ENCODE results near the gene TMEM220.
"Not testable (repeated sequence)": the region's sequence is repeated elsewhere in the genome, so short reads cannot be mapped to it uniquely, and the experiment has no call there.

TMEM220 gene

DNA sequence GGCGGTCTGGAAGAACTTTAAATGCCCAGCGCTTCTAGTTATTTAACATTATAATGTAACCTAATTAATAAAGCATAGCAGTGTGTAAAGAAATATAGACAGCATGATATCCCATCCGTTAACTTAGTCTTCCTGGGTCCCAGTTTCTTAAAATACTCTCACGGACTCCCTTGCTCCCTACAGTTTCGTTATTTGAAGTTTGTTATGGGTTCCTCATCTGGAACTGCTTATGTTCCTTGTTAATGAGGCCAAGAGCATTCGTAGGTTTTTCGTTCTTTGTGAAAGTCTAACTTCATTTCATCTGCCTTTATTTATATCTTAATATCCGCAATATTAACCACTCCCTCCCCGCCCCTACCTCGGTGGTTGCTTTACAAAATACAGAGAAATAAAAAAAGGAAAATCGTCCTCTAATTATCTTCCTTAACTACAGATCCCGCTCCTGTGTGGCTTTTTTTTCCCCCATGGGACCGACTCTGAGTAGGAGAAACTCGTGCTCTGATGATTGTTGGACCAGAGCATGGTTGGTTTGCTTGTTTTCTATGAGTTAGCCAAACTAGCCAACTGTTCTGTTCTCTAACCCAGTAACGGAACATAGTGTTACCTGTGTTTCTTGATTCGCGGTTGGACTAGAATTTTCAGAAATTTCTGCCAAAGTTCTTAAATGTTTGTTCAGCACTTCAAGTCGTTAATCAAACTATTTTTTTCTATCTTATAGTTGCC lies 31.6 kb downstream of the TMEM220 start:
- CTCF ChIA-PET = no interaction called here
- 0% methylated on average over 4 of the region's 18 CpGs for WGBS (ENCODE audit: insufficient coverage)
- H3K4me1 ChIP-seq (ENCODE audit: control extremely low read depth in 1 of 4, control insufficient read depth in 4 of 4, insufficient read depth in 4 of 4, low read length in 3 of 4) = peaks cover 24 to 60% (median 48%) of the 10 kb centered on the region in 4 experiments
- H3K4me3 ChIP-seq (ENCODE audit: control insufficient read depth in 1 of 7, extremely low read depth in 1 of 7, insufficient read depth in 4 of 7, low read depth in 2 of 7, low read length in 6 of 7) = peak overlapping the region; percentile 86 to 100 (median 93)
- H3K9me3 ChIP-seq (ENCODE audit: control extremely low read depth in 1 of 5, control insufficient read depth in 4 of 5, insufficient read depth in 2 of 5, low read depth in 1 of 5, low read length in 4 of 5) = no peaks in the 10 kb centered on the region
- H3K36me3 ChIP-seq (ENCODE audit: control insufficient read depth in 4 of 4, insufficient read depth in 4 of 4, low read length in 3 of 4) = peaks cover 10 to 18% (median 13%) of the 10 kb centered on the region in 4 experiments
- DNase-seq = peak in 1 of 3 donors; percentile 16
- H3K27me3 ChIP-seq (replicated peaks in 2 of 5; ENCODE audit: control insufficient read depth in 4 of 5, insufficient read depth in 5 of 5, low read length in 4 of 5) = no peaks in the 10 kb centered on the region
- POLR2A ChIA-PET = no interaction called here
- peak overlapping the region; percentile 91 to 95 for H3K27ac ChIP-seq (ENCODE audit: insufficient read depth in 1 of 2, low read depth in 1 of 2, low read length in 2 of 2, poor library complexity in 1 of 2, severe bottlenecking in 2 of 2)

DNA sequence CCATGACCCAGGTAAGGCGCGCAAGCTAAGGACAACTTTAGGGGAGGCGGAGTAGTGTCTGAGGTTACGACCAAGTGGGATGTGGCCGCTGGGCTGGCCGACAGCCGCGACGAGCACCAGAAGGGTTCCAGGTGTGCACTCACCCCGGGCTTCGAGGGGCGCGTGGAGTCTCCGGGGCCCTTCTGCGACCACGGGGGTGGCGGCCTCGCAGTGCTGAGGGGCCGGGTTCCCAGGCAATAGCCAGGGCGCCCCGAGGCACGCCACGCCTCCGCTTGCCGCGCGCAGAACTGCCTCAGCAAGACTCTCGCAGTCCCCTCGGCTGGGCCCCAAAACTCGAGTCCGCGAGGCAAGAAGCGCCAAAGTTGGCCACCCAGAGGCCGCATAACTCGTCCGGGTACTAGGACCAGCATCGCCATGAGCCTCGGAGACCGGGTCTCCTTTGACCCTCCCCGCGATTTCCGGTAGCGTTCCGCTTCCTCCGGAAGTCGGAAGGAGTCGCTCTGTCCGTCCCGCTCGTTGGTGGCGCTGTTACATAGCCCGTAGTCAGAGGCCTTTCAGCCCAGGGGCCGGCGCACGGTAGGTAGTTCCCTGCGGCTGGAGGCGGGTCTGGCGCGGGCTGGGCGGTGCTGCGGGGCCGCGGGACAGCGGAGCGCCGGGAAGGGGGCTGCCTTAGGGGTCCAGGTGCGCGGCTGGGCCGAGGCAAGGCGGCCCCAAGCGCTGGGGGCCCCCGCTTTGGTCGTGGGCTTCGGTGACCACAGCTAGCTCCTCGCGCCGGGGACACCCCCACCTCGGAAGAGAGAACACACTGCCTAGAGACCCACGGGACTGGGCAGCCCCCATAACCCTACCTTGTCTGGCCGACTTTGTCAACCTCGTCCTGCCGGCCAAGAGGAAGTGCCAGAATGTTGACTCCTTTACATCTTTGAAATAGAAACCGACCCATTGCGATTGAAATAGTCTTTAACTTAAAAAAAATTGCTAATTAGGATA lies 32.4 kb downstream of the TMEM220 start, which contains the start of the genes ADPRM and SCO1:
TSS of gene ADPRM (plus strand) at position 503 of the 990 bp plus-strand sequence. CDS start 7,333 bp downstream, outside the sequence.
TSS of gene SCO1 (minus strand) at position 442 of the 990 bp plus-strand sequence. CDS start at position 416, 26 bp downstream.
- POLR2A ChIA-PET = no interaction called here
- peak; percentile 92 to 95 (median 94) for DNase-seq
- H3K9me3 ChIP-seq (ENCODE audit: control extremely low read depth in 1 of 5, control insufficient read depth in 4 of 5, insufficient read depth in 2 of 5, low read depth in 1 of 5, low read length in 4 of 5) = no peaks in the 10 kb centered on the region
- H3K27ac ChIP-seq (ENCODE audit: insufficient read depth in 1 of 2, low read depth in 1 of 2, low read length in 2 of 2, poor library complexity in 1 of 2, severe bottlenecking in 2 of 2) = peak within 1 kb of the TSS; percentile 91 to 95
- WGBS (ENCODE audit: insufficient coverage) = 0% methylated on average over 80 of the region's 84 CpGs
- peaks cover 20 to 51% (median 43%) of the 10 kb centered on the region in 4 experiments for H3K4me1 ChIP-seq (ENCODE audit: control extremely low read depth in 1 of 4, control insufficient read depth in 4 of 4, insufficient read depth in 4 of 4, low read length in 3 of 4)
- peaks cover 10 to 26% (median 19%) of the 10 kb centered on the region in 4 experiments for H3K36me3 ChIP-seq (ENCODE audit: control insufficient read depth in 4 of 4, insufficient read depth in 4 of 4, low read length in 3 of 4)
- H3K4me3 ChIP-seq (ENCODE audit: control insufficient read depth in 1 of 7, extremely low read depth in 1 of 7, insufficient read depth in 4 of 7, low read depth in 2 of 7, low read length in 6 of 7) = peak within 1 kb of the TSS; percentile 86 to 100 (median 93)
- CTCF ChIA-PET = interaction anchor here (1.0 kb wide), 1 partner anchor 14 kb away, joined by 3 read pairs; no protein-coding TSS in a partner anchor
- H3K27me3 ChIP-seq (replicated peaks in 2 of 5; ENCODE audit: control insufficient read depth in 4 of 5, insufficient read depth in 5 of 5, low read length in 4 of 5) = no peaks in the 10 kb centered on the region

DNA sequence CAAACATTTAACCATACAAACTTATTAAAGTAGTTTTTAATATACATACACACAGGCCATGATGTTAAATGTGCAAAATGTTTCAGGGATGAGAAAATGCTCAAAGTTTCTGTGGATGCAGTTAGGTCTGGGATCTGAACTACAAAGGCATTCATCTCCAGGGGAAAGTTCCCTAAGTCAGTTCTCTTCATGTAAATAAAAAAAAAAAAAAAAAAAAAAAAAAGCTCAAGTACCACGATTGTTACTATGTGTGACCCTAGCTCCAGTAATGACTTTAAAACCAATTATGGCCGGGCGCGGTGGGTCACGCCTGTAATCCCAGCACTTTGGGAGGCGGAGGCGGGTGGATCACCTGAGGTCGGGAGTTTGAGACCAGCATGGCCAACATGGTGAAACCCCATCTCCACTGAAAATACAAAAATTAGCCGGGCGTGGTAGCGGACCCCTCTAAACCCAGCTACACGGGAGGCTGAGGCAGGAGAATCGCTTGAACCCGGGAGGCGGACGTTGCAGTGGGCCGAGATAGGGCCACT lies 33.9 kb downstream of the TMEM220 start:
- Histone ChIP-seq H3K36me3 (ENCODE audit: control insufficient read depth in 4 of 4, insufficient read depth in 4 of 4, low read length in 3 of 4) (peaks cover 17 to 38% (median 28%) of the 10 kb centered on the region in 4 experiments), H3K27ac (ENCODE audit: insufficient read depth in 1 of 2, low read depth in 1 of 2, low read length in 2 of 2, poor library complexity in 1 of 2, severe bottlenecking in 2 of 2) (peak overlapping the region in 1 of 2 experiments; percentile 95), H3K4me1 (ENCODE audit: control extremely low read depth in 1 of 4, control insufficient read depth in 4 of 4, insufficient read depth in 4 of 4, low read length in 3 of 4) (peaks cover 18 to 39% (median 35%) of the 10 kb centered on the region in 4 experiments), H3K4me3 (ENCODE audit: control insufficient read depth in 1 of 7, extremely low read depth in 1 of 7, insufficient read depth in 4 of 7, low read depth in 2 of 7, low read length in 6 of 7) (peak overlapping the region in 5 of 7 experiments; percentile 86 to 100 (median 91))
- not testable (repeated sequence) for H3K27me3 ChIP-seq (replicated peaks in 2 of 5; ENCODE audit: control insufficient read depth in 4 of 5, insufficient read depth in 5 of 5, low read length in 4 of 5); DNase-seq; H3K9me3 ChIP-seq (ENCODE audit: control extremely low read depth in 1 of 5, control insufficient read depth in 4 of 5, insufficient read depth in 2 of 5, low read depth in 1 of 5, low read length in 4 of 5)
- ChIA-PET CTCF (interaction anchor here (0.6 to 4.5 kb wide), 6 partner anchors 11 to 130 kb away, joined by 3 to 31 read pairs (median 3); no protein-coding TSS in a partner anchor), POLR2A (interaction anchor here (0.9 kb wide), 1 partner anchor 15 kb away, joined by 3 read pairs; no protein-coding TSS in a partner anchor)
- 95% methylated on average over 13 of the region's 17 CpGs for WGBS (ENCODE audit: insufficient coverage)

DNA sequence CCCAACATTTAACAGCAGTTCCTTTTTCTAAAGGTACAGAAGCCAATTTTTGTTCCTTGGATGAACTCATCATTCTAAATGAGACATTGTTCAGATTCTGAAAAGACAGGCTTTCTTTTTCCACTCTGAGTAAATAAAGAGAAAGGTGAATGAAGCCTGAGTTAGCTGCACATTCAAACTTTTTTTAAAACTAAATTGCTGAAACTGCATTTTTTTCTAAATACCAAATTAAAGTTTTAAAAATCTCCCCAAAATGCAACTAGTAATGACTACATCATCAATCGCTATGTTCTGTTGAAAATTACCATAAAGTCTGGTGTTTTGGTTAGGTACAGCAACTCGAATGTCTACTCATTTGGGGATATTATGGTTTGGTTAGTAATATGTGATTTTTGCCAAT lies 42.3 kb downstream of the TMEM220 start:
- H3K36me3 ChIP-seq (ENCODE audit: control insufficient read depth in 4 of 4, insufficient read depth in 4 of 4, low read length in 3 of 4) = peaks cover 20 to 75% (median 41%) of the 10 kb centered on the region in 4 experiments
- no peaks in the 10 kb centered on the region for H3K27me3 ChIP-seq (replicated peaks in 2 of 5; ENCODE audit: control insufficient read depth in 4 of 5, insufficient read depth in 5 of 5, low read length in 4 of 5)
- no peaks in the 10 kb centered on the region for H3K9me3 ChIP-seq (ENCODE audit: control extremely low read depth in 1 of 5, control insufficient read depth in 4 of 5, insufficient read depth in 2 of 5, low read depth in 1 of 5, low read length in 4 of 5)
- ChIA-PET POLR2A (no interaction called here), CTCF (interaction anchor here (1.2 to 2.5 kb wide), 2 partner anchors 41 to 43 kb away, joined by 3 to 11 read pairs; no protein-coding TSS in a partner anchor)
- no CpG with 5 or more reads among the region's 2 CpGs for WGBS (ENCODE audit: insufficient coverage)
- DNase-seq = no peak
- no peak overlapping the region for H3K27ac ChIP-seq (ENCODE audit: insufficient read depth in 1 of 2, low read depth in 1 of 2, low read length in 2 of 2, poor library complexity in 1 of 2, severe bottlenecking in 2 of 2)
- H3K4me3 ChIP-seq (ENCODE audit: control insufficient read depth in 1 of 7, extremely low read depth in 1 of 7, insufficient read depth in 4 of 7, low read depth in 2 of 7, low read length in 6 of 7) = no peak overlapping the region
- no peaks in the 10 kb centered on the region for H3K4me1 ChIP-seq (ENCODE audit: control extremely low read depth in 1 of 4, control insufficient read depth in 4 of 4, insufficient read depth in 4 of 4, low read length in 3 of 4)

DNA sequence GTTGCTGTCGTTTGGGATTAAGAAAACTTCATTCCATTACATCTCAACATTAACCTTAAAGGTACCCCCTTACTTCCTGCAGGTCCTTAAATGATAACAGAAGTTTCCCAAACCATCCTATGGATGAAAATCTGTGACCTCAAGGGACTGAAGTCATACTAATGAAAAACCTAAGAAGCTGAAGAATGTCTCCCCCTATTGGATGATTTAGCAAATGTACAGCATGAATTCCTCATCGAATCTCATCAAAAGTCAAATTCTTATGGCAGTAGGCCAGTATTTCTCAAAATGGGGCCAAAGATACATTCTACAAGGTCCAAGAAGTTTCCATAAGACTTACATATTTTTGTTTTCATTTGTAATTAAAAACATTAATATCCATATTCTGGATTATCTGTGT lies 46.0 kb downstream of the TMEM220 start:
- Histone ChIP-seq H3K9me3 (ENCODE audit: control extremely low read depth in 1 of 5, control insufficient read depth in 4 of 5, insufficient read depth in 2 of 5, low read depth in 1 of 5, low read length in 4 of 5) (no peaks in the 10 kb centered on the region), H3K4me1 (ENCODE audit: control extremely low read depth in 1 of 4, control insufficient read depth in 4 of 4, insufficient read depth in 4 of 4, low read length in 3 of 4) (no peaks in the 10 kb centered on the region), H3K4me3 (ENCODE audit: control insufficient read depth in 1 of 7, extremely low read depth in 1 of 7, insufficient read depth in 4 of 7, low read depth in 2 of 7, low read length in 6 of 7) (no peak overlapping the region), H3K36me3 (ENCODE audit: control insufficient read depth in 4 of 4, insufficient read depth in 4 of 4, low read length in 3 of 4) (peaks cover 27 to 83% (median 47%) of the 10 kb centered on the region in 4 experiments), H3K27me3 (replicated peaks in 2 of 5; ENCODE audit: control insufficient read depth in 4 of 5, insufficient read depth in 5 of 5, low read length in 4 of 5) (no peaks in the 10 kb centered on the region), H3K27ac (ENCODE audit: insufficient read depth in 1 of 2, low read depth in 1 of 2, low read length in 2 of 2, poor library complexity in 1 of 2, severe bottlenecking in 2 of 2) (no peak overlapping the region)
- CTCF ChIA-PET = interaction anchor here (0.8 to 6.4 kb wide), 15 partner anchors 8 to 54 kb away, joined by 3 to 69 read pairs (median 7); no protein-coding TSS in a partner anchor
- DNase-seq = peak; percentile 57 to 70 (median 67)
- POLR2A ChIA-PET = no interaction called here
- no CpG with 5 or more reads among the region's 2 CpGs for whole genome bisulfite sequencing (ENCODE audit: insufficient coverage)

DNA sequence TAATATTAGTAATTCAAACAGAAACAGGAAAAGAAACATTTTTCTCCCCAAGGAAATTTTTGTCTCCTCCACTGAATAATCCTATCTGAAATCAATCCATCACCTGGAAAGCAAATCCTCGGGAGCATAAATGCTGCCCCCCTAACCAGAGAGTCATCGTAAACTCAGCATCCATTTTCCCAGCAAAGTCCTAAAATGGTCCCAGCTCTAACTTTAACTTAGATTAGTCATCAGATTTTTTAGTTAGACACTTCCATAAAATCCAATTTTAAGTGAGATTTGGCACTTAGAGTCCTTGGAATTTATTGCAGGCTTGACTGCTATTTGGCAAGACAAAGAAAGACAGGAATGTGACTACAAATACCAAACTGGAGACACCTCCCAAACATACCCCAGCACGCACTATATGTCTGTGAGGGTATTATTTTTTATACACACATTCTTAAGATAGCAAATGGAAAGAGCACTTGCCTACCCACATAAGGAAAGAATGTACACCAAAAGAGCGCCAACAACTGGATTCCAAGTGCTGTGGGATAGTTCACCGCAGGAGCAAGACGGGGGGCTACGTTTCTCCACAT lies 47.9 kb downstream of the TMEM220 start:
- H3K27ac ChIP-seq (ENCODE audit: insufficient read depth in 1 of 2, low read depth in 1 of 2, low read length in 2 of 2, poor library complexity in 1 of 2, severe bottlenecking in 2 of 2) = no peak overlapping the region
- ChIA-PET CTCF (interaction anchor here (6.4 kb wide), 1 partner anchor 36 kb away, joined by 69 read pairs; no protein-coding TSS in a partner anchor), POLR2A (no interaction called here)
- 98% methylated on average over 6 of the region's 7 CpGs for WGBS (ENCODE audit: insufficient coverage)
- H3K4me3 ChIP-seq (ENCODE audit: control insufficient read depth in 1 of 7, extremely low read depth in 1 of 7, insufficient read depth in 4 of 7, low read depth in 2 of 7, low read length in 6 of 7) = no peak overlapping the region
- no peak for DNase-seq
- peaks cover 25 to 84% (median 58%) of the 10 kb centered on the region in 4 experiments for H3K36me3 ChIP-seq (ENCODE audit: control insufficient read depth in 4 of 4, insufficient read depth in 4 of 4, low read length in 3 of 4)
- no peaks in the 10 kb centered on the region for H3K27me3 ChIP-seq (replicated peaks in 2 of 5; ENCODE audit: control insufficient read depth in 4 of 5, insufficient read depth in 5 of 5, low read length in 4 of 5)
- no peaks in the 10 kb centered on the region for H3K9me3 ChIP-seq (ENCODE audit: control extremely low read depth in 1 of 5, control insufficient read depth in 4 of 5, insufficient read depth in 2 of 5, low read depth in 1 of 5, low read length in 4 of 5)
- H3K4me1 ChIP-seq (ENCODE audit: control extremely low read depth in 1 of 4, control insufficient read depth in 4 of 4, insufficient read depth in 4 of 4, low read length in 3 of 4) = no peaks in the 10 kb centered on the region

Data from common myeloid progenitor, CD34-positive (primary cell).